ENCODE results near the gene OR1F1.

- TF ChIP-seq CTCF (IDR thresholded peaks at IDR 0.05) (no peak), POLR2A (IDR thresholded peaks at IDR 0.05) (no peak)
Observed at GRCh38 chr16:3152027-3152276, 36.1 kb upstream of the OR1F1 start.
